NOMO-1 (cell line): ENCODE data around the gene NOPCHAP1.
"Not testable (repeated sequence)": the region's sequence is repeated elsewhere in the genome, so short reads cannot be mapped to it uniquely, and the experiment has no call there.

Source experiments
- DNase-seq, 2 experiments: peaks; one replicate each; lab custom pipeline; 2025; ENCODE audit not compliant: unreplicated experiment in 2 of 2; lab: John Stamatoyannopoulos, UW

NOPCHAP1 gene

DNA sequence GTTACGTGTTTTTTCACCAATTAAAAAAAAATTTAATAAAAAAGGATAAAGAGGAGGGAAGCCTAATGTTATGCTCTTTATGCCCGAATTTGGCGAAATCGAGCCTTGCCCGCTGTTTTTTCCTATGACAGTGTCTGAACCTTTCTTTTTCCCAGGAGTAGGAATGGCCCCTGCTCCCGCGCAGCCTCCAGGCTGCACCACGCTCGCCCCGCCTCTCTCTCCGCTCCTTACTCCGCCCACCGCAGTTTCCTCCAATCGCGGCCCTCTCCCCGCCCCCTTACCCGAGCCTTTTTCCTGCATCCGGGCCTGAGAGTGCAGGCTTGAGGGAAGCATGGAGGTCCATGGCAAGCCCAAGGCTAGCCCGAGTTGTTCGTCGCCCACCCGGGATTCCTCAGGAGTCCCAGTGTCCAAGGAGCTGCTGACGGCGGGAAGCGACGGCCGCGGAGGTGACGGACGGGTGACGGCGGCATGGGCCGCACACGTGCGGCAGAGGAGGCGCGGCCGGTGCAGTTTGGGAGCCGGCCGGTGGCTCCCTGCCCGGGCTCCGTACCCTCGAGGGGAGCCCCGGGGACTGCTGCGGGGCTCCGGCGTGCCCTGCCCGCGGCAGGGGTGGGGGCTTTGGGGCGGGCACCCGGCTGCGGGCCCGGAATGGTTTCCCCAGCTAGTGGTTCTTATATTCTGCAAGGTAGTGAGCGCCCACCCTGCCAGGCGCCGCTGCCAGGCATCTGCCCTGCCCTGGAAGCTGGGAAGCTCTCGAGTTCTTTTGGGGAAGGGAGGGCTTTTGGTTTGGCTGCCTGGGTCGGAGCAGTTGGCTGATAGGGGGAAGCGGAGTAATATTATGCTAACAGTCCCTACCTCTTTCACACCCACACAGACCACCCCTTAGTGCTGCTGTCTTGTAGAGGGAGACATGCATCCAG is at the start of gene NOPCHAP1:
NOPCHAP1 (plus strand) TSS at position 295 of the 920 bp plus-strand sequence; CDS start at position 332, 37 bp downstream.
- DNase-seq = peak; percentile 77 to 83

GRCh38 chr12:104938371-104938770 is 47.7 kb upstream of the NOPCHAP1 start:
- DNase-seq = no peak

DNA sequence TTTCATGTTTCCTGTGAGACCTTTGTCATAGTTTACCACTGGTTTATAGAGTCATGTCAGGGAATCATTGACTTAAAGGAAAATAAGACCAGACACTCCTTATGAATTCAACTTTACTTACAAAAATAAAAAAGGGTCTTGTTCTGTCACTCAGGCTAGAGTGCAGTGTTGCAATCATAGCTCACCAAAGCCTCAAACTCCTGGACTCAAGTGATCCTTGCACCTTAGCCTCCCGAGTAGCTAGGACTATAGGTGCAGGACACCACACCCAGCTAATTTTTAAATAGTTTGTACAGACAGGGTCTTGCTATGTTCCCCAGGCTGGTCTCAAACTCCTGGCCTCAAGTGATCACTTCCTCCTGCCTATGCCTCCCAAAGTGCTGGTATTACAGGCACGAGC is 47.0 kb upstream of the NOPCHAP1 start:
- DNase-seq = no peak

DNA sequence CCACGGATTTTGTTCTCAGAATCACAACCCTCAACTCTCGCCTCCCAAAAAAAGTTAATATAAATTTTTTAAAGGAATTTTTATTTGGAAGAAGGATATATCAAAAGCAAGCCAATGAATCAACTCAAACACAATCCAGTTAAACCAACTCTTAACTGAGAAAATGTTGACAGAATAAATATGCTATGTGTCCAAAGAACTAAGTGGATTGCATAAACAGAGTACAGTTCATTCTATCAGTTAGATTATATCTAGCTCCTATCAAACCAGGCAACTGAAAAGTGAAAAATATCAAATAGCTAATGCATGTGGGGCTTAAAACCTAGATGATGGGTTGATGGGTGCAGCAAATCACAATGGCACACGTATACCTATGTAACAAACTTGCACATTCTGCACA is 44.7 kb upstream of the NOPCHAP1 start:
- no peak for DNase-seq

DNA sequence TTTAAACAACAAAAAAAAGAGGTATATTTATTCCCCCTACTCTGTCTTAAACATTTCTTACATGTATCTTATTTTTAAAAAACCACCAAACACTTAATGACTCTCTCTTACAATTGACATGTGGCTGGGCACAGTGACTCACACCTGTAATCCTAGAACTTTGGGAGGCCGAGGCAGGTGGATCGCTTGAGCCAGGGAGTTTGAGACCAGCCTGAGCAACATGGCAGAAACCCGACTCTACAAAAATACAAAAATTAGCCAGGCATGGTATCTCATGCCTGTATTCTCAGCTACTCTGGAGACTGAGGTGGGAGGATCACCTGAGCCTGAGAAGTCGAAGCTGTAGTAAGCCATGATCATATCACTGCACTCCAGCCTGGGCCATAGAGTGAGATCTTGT is 44.0 kb upstream of the NOPCHAP1 start:
- no peak for DNase-seq

DNA sequence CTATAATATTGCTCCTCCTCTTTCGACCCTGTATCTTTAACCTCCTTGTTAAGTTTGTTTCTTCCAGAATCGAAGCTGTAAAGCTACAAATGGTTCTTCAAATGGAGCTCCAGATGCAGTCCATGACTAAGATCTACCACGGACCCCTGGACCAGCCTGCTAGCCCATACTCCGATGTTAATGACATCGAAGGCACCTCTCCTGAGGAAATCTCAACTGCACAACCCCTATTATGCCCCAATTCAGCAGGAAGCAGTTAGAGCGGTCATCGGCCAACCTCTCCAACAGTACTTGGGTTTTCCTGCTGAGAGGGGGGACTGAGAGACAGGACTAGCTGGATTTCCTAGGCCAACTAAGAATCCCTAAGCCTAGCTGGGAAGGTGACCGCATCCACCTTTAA is 42.7 kb upstream of the NOPCHAP1 start:
- DNase-seq = not testable (repeated sequence)

DNA sequence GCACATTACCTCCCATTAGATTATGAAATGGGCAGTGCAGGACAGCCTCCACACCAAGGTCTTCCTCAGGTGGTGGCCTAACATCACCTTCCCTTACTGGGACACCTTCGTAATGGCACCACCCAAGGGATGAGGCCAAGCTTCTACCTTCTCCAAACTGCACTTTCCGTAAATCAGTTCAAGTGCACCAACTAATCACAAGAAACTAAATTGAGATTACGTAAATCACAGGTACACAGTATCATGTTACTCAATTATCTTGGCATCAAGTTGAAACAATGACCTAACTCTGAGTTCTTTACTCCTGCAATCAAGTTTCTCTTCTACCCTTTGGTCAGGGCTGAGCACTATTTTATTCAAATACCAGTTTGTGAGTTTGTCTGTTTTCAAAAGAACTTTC is 41.9 kb upstream of the NOPCHAP1 start:
- no peak for DNase-seq

DNA sequence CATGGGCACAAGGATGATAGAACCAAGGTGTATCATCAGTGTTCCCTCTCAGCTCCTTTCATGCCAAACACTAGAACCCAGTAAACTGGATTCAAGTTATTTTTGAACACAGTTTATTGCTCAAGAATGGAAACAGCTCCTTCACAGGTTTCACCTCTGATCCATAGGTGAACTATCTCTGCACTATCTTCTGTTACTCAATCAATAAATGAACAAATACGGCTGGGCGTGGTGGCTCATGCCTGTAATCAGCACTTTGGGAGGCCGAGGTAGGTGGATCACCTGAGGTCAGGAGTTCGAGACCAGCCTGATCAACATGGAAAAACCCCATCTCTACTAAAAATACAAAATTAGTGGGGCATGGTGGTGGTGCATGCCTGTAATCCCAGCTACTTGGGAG is 37.4 kb upstream of the NOPCHAP1 start:
- DNase-seq = not testable (repeated sequence)

DNA sequence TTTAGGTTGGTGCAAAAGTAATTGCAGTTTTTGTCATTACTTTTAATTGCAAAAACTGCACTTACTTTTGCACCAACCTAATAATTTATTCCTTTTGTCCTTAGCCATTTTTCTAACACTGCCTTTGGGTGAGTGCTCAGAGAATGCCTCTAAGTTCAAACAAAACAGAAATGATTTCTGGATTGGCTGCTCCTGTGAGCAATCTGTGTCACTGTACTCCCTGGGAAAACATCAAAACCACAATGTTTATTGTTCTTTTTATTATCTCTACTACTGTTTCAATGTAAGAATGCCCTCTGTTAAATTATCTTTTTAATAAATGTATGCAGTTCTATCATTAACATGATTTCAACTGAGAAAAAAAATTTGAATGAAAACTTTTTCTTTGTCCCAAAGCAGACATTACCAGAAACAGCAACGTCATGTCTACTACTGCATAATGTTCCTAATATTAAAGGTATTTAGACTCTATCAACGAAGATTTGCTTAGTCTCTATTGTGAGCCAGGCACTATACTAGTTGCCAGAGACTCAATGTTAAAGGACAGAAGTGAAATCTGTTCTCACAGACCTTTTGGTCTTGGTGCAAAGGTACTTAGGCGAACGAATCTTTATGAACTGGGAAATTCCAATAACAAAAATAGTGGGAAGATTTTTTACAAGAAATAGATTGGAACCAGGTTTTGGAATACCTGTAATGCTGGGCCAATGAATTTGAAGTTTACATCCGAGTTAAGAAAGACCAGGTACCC is 34.2 kb upstream of the NOPCHAP1 start:
- no peak for DNase-seq

DNA sequence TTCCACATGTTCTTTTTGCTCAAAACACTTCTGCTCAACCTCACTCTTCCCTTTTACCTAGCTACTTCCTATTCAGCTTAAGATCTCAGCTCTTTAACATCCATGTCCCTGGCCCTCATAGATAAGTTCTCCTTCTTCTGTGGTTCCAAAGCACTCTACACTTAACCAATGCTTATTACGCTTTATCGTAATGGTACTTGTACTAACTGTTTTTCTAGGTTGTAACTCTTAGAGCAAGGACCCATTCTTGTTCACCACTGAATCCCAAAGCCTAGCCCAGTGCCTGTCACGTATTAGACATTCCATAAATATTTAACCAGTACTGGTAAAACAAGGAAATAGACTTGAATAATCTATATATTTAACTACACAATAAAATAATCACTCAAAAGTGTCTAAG is 33.3 kb upstream of the NOPCHAP1 start:
- no peak for DNase-seq

DNA sequence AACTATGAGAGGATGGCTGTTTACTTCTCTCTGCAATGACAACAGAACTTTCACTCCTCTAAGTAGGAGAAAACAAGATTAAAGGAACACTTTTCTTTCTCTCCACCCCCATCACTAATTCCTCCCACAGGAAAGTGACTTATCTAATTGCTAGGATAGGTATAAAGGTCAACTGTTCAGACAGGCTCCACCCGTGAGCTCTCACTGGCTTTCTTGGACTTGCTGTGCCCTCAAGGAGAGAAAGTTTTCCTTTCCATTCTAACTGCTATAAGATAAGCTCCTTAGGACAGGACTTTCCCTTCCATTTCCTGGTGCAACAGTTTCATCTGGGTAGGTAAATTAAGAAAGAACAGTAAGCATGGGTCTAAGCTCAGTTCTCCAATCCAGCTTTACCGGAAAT is 32.8 kb upstream of the NOPCHAP1 start:
- DNase-seq = no peak

DNA sequence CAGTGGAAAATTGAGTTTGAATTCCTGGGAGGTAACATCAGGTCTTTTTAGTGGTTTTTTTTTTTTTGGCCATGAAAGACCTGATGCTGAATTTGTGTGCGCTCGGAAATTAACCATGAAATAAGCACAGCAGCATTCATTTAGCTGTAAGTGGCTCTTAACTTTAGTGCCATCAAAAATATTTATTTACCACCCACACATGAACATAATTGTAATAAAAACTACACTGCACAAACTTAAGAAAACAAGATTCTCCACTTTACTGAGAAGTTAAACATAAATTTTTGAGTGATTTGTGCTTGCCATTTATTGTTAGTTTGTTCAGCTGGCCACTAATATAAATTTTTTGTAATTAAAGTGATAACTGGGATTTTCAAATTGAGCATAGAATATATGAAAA is 30.4 kb upstream of the NOPCHAP1 start:
- DNase-seq = no peak

GRCh38 chr12:104956870-104957718 is 29.0 kb upstream of the NOPCHAP1 start:
- no peak for DNase-seq

DNA sequence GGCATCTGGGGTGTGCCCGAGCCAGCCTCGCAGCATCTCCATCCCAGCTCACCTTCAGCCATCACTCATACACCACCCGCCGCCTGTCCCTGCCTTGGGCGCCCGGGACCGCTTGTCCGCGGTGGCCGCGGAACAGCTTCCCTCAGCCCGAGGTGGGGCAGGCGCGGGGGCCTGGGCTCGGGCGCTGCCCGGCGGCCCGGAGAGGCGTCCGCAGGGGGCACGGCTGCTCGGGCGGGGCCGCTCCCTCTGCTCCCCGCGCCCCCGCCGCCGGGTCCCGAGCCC is 28.5 kb upstream of the NOPCHAP1 start:
- DNase-seq = no peak

DNA sequence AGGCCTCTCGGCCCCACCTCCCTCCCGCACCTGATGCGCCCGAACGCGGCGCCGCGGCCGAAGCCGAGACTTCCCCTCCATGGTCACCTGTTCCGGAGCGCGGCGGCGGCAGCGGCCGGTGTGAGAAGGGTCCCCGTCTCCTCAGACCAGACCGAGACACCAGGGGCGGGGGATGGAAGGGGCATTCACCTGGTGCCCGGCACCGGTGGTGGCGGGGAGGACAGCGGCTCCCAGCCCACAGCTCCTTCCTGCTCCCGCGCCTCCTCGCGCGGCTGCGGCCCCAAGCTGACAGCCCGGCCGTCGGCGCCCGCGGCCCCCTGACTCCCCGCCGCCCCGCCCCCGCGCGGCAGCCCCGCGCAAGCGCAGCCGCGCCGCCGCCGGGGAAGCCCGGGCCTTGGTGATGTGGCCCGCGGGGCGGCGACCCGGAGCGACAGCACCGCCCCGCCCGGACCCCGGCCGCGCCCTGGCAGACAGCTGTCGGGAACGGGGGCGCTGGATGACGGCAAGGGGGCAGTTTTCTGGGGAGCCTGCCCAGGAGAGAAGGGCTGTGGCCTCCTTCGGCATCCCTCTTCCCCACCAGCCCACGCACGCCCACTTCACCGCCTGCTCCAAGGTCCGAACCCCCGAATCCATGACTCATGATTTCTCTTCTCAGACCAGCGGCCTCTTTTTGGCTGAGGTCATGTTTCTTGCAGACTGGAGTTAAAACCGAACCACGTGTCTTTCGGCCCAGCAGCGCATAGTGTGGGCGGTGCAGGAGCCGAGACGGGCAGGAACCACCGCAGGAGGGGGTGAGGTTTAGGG is 27.9 kb upstream of the NOPCHAP1 start, which contains the start of gene SLC41A2:
SLC41A2 (minus strand) TSS at position 290 of the 804 bp plus-strand sequence. CDS start 29,763 bp downstream, outside the sequence.
- DNase-seq = peak; percentile 52 to 59

GRCh38 chr12:104958805-104959334 is 27.2 kb upstream of the NOPCHAP1 start:
- no peak for DNase-seq

DNA sequence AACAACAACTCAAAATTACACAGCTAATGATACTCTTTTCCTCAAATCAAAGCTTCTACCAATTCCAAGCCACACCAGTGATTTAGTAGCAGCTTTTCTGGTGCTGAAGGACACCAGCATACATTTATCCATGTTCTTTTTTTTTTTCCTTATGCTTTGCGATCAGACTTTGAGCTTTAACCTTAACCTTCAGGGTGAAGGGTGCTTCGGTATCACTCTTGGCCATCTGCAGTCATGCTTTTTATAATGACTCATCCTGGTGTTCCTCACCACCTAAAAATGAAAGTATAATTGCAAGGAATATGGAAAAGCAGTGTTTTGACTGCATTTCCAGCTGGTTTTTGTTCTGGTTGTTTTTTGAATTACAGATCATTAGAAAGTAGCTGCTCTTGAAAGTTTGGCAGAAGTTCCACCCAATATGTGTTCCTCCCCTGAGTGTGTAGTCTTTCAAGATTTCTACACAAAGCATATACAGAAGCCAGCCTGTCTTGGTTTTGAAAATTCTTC is 26.7 kb upstream of the NOPCHAP1 start:
- DNase-seq = no peak

- DNase-seq = no peak
These were observed 25.7 kb upstream of the NOPCHAP1 start for GRCh38 chr12:104960464-104960863.

- no peak for DNase-seq
These were observed 22.4 kb upstream of the NOPCHAP1 start for GRCh38 chr12:104963757-104964156.
